Measurements from ENCODE around the gene CHD9.
"Not testable (repeated sequence)": the region's sequence is repeated elsewhere in the genome, so short reads cannot be mapped to it uniquely, and the experiment has no call there.

CHD9 gene

GRCh38 chr16:53054670-53055485 lies at the start of gene CHD9:
CHD9 (plus strand) TSS chr16:53054991; CDS start chr16:53156090, 101,099 bp downstream.
- peak; percentile 31 to 41 for DNase-seq (ENCODE audit: low read depth in 2 of 2, low spot score in 1 of 2)

- DNase-seq (ENCODE audit: low read depth in 2 of 2, low spot score in 1 of 2), result no peak
These were observed 47.7 kb upstream of the CHD9 start for GRCh38 chr16:53007095-53007494.

- DNase-seq (ENCODE audit: low read depth in 2 of 2, low spot score in 1 of 2), result no peak
These were observed 40.5 kb upstream of the CHD9 start for GRCh38 chr16:53014287-53014686.

- DNase-seq (ENCODE audit: low read depth in 2 of 2, low spot score in 1 of 2), result no peak
These were observed 35.9 kb upstream of the CHD9 start for GRCh38 chr16:53018834-53019416.

GRCh38 chr16:53022374-53022773 lies 32.4 kb upstream of the CHD9 start:
- no peak for DNase-seq (ENCODE audit: low read depth in 2 of 2, low spot score in 1 of 2)

GRCh38 chr16:53024045-53024444 lies 30.7 kb upstream of the CHD9 start:
- no peak for DNase-seq (ENCODE audit: low read depth in 2 of 2, low spot score in 1 of 2)

- no peak for DNase-seq (ENCODE audit: low read depth in 2 of 2, low spot score in 1 of 2)
These were observed 24.8 kb upstream of the CHD9 start for GRCh38 chr16:53029971-53030370.

- DNase-seq (ENCODE audit: low read depth in 2 of 2, low spot score in 1 of 2), result no peak
These were observed 23.4 kb upstream of the CHD9 start for GRCh38 chr16:53031323-53031942.

GRCh38 chr16:53034306-53034705 lies 20.5 kb upstream of the CHD9 start:
- no peak for DNase-seq (ENCODE audit: low read depth in 2 of 2, low spot score in 1 of 2)

GRCh38 chr16:53035176-53035942 lies 19.4 kb upstream of the CHD9 start:
- DNase-seq (ENCODE audit: low read depth in 2 of 2, low spot score in 1 of 2), result no peak

GRCh38 chr16:53036066-53036465 lies 18.7 kb upstream of the CHD9 start:
- DNase-seq (ENCODE audit: low read depth in 2 of 2, low spot score in 1 of 2), result no peak

GRCh38 chr16:53036711-53037110 lies 18.1 kb upstream of the CHD9 start:
- DNase-seq (ENCODE audit: low read depth in 2 of 2, low spot score in 1 of 2), result not testable (repeated sequence)

- no peak for DNase-seq (ENCODE audit: low read depth in 2 of 2, low spot score in 1 of 2)
These were observed 14.0 kb upstream of the CHD9 start for GRCh38 chr16:53040788-53041187.

GRCh38 chr16:53041320-53042051 lies 13.3 kb upstream of the CHD9 start:
- DNase-seq (ENCODE audit: low read depth in 2 of 2, low spot score in 1 of 2), result no peak

GRCh38 chr16:53042235-53042701 lies 12.5 kb upstream of the CHD9 start:
- DNase-seq (ENCODE audit: low read depth in 2 of 2, low spot score in 1 of 2), result no peak

- no peak for DNase-seq (ENCODE audit: low read depth in 2 of 2, low spot score in 1 of 2)
These were observed 11.4 kb upstream of the CHD9 start for GRCh38 chr16:53043428-53043831.

GRCh38 chr16:53043986-53044601 lies 10.7 kb upstream of the CHD9 start:
- no peak for DNase-seq (ENCODE audit: low read depth in 2 of 2, low spot score in 1 of 2)

GRCh38 chr16:53045341-53046220 lies 9.2 kb upstream of the CHD9 start:
- DNase-seq (ENCODE audit: low read depth in 2 of 2, low spot score in 1 of 2), result no peak

- not testable (repeated sequence) for DNase-seq (ENCODE audit: low read depth in 2 of 2, low spot score in 1 of 2)
These were observed 7.3 kb upstream of the CHD9 start for GRCh38 chr16:53047515-53047914.

All from stimulated activated CD8-positive, alpha-beta memory T cell treated with anti-CD3 and anti-CD28 coated beads, Interleukin-4, amount 100 ng/mL, for 4 hours (primary cell).